GM19193 (cell line): ENCODE data around the gene TTC9B.

Source experiments
- POLR2A ChIP-seq: IDR thresholded peaks from 4 replicates; pipeline ENCODE4 v1.6.1; 2011; ENCODE audit not compliant: insufficient read depth, insufficient read length; ENCODE audit errors: extremely low read depth

TTC9B gene

DNA sequence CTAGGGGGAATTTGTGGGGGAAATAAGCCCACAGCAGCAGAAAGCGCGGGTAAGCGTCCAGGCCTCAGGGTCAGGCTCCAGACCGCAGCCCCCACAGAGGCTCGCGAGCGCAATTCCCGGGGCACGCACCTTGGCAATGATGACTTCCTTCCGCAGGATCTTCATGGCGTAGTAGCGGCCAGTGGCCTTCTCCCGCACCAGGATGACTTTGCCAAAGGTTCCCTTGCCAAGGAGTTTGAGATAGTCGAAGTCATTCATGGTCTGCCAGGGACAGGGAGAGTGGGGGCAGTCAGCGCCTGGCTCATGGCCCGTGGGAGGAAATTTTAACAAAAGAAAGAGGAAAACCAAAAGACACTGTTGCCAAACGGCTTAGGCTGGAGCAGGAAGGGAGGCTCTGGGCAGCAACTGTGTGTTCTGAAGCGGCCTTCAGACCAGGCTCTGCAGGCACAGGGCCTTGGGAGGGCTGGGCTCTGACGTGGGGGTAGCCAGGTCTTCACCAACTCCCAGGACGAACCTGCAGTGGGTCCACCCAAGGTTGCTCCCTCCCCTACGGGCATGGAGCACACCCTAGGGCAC is 23.7 kb upstream of the TTC9B start:
- no peak for TF ChIP-seq POLR2A

DNA sequence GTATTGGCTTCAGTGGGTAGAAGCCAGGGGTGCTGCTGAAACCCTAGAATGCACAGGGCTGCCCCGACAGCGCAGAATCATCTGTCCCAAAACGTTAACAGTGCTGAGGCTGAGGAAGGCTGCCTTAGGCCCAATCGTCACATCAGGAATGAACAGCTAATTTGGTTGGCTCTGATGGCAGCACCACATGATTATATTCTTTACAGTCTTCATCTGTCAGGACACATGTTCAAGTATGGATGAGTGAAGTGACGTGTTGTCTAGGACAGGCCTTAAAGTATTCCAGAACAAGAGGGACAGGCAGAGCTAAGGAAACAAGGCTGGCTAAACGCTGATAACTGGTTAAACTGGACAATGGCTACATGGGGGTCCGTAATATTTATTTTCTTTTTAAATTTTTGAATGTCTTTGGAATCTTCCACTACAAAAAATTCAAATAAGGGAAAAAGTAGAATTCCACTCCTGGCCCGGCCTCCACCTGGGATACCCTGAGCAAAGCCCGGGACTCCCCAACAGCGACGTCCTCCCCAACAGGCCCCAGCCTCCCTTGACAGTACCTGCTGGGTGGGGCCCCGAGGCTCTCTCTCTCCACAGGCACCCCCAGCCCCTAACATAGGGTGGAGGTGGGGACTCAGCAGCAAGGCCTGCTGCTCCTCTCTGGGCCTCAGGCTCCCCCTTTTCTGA is 23.1 kb upstream of the TTC9B start:
- TF ChIP-seq POLR2A, result no peak

DNA sequence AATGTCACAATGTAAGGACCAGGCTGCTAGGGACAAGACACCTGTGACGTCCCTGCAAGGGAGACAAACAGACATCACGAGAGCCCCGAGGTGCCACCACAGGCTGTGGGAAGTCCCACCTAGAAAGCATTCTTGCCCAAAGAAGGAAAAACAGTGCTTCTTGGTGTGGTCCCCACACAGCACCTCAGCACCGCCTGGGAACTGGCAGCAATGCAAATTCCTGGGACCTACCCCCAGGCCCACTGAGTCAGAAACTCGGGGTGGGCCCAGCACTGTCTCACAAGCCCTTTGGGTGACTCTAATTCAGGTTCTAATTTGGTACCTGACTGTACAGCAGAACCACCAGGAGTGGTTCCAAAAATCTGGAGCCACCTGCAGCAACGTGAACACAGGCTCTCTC is 22.1 kb upstream of the TTC9B start:
- no peak for TF ChIP-seq POLR2A

DNA sequence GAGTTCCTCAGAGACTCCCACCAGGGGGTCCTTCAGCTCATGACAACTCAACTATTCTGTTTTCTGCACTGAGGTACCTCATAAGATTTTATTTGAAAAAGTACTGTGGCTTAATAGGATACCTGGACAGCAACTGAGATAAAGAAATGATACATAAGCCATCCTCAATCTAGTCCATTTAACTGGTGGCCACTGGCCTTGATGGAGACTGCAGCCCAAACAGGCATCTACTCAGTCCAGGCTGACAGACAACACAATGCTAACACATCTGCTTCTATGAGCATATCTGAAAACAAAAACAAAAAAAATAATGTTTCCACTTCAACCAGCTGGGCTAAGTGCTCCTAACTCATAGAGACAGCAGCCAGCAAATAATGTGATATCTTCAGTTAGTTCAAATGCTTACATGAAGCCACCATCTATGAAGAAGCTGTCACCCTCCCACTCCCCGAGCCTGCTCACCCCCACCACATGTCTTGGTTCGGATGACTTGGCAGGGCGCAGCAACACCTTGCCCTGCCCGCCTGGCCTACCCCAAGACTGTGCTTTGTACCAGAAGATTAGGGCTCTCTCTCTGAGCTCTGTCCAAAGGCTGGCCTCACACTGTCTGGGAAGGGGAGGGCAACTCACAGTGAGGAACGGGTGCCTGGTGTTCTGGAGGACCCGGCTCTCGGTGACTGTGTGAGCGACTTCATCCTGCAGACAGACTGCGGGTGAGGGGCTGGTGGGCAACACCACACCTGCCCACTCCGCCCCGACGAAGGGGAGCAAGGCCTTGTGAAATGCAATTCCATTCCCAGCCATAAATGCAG is 21.4 kb upstream of the TTC9B start:
- no peak for TF ChIP-seq POLR2A

DNA sequence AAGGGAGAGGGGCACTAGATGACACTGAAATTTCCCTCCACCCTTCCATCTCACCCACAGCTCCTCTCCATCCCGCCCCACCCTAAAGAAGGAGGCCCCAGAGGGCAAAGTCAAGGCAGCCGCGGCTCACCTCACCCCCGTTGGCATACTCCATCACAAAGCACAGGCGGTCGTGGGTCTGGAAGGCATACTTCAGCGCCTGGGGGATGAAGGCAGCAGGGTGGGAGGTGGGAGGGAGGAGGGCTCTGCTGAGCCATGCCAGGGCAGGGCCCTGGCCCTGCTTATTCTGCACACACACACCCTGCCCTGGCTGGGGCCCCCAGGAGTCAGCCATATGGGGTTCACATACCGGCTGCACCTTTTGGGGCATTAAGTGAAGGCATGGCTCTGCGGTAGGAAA is 20.6 kb upstream of the TTC9B start:
- TF ChIP-seq POLR2A, result no peak

DNA sequence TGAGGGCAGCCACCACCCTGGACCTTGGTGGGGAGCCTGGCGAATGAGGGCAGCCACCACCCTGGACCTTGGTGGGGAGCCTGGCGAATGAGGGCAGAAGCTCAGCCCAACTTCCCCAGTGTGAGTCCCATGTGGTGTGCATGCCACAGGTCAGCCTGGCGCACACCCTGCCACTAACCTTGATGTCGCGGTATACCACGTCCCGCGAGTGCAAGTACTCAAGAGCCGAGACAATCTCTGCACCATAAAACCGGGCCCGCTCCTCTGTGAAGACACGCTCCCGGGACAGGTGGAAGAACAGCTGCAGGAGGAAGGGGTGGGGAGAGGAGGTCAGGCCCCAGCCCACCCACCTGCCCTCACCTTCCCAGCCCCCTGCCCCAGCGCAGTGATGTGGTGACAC is 19.6 kb upstream of the TTC9B start:
- no peak for TF ChIP-seq POLR2A

DNA sequence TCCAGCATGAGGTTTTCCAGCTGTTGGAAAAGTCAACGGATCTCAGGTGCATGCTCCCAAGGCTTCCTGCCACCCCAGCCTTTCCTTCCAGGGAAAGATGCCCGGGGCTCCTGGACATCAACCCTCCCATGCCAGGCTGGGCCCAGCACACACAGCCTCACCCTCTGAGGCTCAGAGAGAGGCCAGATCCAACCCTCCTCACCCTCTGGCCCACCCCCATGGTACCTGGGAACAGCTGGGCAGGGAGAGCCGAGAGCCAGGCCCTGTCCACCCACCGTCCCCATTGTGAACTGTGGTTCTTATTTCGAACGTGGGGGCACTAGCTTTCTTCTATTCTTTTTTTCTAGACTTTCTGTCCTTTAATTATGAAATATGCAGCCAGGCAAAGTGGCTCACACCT is 18.2 kb upstream of the TTC9B start:
- no peak for TF ChIP-seq POLR2A

DNA sequence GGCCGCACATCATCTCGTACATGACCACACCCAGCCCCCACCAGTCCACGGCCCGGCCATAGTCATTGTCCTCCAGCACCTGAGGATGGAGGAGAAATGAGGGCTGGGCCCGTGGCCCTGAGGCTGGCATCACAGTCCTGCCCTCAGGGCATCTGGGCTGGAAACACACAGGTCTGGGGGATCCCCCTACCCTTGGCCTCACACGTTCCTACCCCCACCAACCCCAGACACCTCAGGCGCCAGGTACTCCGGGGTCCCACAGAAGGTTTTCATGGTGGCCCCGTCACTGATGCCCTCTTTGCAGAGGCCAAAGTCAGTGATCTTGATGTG is 17.8 kb upstream of the TTC9B start:
- no peak for TF ChIP-seq POLR2A

DNA sequence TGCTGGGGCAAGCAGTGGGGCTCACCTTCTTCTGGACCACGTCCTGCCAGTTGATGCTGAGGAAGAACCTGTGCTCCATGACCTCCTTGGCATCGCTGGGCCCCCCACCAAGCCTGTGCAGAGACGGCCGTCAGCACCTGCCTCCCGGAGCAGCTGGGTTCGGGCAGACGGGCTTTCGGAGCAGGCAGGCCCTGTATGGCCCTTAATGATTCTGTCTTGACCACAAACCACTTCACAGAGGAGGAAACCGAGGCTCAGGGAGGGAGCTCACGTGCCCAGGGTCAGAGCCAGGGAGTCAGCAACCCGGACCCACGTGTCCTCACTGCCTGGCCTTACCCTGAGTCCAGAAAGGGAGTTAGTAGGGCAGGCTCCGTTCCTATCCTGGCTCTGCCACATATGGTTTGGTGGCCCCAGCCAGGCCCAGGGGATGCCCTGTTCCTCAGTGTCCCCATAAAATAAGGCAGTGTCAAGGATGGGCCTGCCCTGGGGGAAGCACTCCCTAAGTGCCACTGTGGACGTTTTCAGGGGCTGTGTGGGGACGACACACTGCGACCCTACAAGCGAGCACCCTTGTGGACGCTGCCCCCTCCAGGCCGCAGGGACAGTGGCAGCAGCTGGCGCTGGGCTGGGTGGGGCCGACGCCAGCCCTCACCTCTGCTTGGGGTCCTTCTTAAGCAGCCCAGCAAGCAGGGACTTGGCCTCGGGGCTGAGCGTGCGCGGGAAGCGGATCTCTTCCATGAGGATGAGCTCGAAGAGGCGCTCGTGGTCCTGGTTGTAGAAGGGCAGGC is 17.2 kb upstream of the TTC9B start:
- no peak for TF ChIP-seq POLR2A

DNA sequence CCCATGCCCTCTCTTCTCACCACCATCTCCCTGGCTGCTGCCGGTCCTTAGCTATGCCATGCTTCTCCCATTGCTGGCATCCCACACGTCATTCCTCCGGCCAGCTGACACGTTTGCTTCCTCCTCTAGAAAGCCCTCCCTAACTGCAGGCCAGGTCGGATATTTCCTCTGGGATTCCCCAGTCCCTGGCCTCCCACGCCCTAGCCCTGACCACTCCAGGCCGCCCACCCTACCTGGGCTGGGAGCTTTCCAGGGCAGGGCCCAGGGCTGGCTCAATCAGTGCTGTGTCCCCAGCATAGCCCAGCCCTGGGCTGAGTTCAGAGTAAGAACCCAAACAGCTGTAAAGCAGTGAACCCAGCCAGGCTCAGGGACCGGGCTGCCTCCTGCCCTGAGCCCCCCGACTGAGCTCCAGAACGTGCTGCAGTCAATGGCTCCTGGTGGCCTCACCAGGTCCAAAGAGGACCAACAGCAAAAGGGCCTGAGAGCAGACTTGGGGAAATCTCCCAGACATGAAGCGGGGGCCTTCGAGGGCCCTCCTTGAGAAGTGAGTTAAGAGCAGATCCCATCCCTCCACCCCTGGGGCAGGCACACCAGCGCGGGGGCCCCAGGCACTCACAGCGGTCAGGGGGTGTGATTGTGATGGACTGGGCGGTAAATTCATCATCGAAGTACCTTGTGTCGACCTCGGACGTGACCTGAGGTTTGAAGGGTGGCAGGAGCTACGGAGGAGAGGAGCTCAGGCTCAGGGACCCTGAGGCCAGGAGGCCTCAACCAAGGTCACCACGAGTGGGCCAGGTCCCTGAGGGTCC is 16.4 kb upstream of the TTC9B start:
- no peak for TF ChIP-seq POLR2A

DNA sequence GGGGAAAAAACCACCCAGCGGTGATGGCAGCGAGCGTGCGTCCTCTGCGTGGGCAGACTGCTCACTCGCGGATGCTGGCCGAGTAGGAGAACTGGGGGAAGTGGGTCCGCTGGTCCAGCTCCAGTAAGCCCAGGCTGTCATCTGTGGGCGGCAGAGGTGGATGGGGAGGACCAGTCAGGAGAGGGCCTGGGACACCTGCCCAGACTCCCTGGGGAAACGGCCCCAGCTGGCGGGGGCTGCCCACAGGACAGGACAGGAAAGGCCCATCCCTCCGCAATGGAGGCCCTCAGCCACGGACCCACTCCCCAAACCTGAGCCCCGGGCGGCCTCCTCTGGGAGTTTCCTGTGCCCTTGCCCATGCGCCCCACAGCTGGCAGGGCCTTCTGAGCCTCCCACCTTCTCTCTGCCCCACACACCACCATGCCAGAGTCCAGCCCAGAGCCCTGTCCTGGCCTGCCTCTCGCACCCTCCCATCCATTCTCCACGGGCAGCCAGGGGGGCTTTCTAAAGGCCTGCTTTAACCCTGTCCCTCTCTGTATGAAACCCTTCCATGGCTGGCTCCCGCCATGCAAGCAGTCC is 15.7 kb upstream of the TTC9B start:
- no peak for TF ChIP-seq POLR2A

DNA sequence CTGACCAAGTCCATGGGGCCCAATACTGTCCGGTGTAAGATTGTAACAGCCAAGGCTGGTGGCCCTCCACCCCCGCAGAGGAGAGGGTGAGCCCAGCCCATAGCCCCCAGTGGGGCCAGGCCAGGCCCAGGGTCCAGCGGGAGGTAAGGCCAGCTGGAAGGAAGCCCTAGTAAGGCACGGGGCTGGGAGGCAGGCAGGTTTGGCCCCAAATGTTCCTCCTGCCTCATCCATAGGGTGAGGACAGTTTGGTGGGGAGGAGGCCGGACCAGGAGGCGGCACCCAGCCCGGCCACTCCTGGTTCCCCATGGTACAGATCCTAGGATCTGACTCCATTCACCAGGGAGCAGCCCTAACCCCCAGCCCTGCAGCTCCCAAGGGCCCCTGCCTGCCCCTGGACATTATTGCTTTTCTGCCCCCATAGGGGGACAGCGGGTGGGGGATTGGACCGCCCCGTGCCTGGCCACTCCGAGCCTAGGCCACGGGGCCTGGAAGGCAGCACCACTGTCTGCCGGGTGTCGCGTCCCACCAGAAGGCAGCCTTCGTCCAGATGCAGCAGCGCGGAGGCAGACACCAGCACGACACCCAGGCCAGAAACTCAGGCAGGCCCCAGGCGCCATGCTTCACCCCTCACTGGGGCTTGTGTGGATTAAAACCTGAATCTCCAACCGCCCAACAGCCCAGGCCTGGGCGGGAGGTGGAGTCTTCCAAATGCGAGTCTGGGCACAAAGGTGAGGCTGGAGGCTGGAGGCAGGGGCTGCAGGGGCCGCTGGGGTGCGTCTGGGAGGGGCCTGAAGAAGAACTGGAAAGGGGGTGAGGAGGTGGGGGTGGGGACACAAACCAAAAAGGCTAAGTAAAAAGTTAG is 15.0 kb upstream of the TTC9B start:
- TF ChIP-seq POLR2A, result no peak

DNA sequence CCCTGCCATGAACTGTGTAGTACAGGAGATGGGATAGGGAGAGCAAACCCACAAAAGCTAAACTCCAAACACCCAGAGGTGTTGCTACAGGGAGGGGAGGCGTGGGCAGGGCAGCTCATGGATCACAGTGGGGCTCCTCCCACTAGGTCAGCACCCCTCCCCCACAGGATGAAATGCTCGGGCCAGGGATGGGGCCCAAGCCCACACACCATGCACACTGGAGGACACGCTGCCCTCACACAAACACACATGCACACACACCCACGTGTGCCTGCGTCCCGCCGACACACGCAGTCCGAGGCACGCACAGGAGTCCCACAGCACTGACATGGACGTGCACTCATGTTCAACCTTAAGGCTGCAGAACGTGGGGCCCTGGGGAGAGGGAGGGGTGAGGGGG is 14.3 kb upstream of the TTC9B start:
- TF ChIP-seq POLR2A, result no peak
